Thyroid gland (tissue), 4 donors: Measurements from ENCODE around the gene DICER1.

ENCODE experiments used
- CTCF ChIP-seq, 6 experiments: fragments of 200-600 bp in 3 of 6; fragments of 450-650 bp in 3 of 6; sonication (generic) in 3 of 6; IDR thresholded peaks; one replicate each; pipeline ENCODE4 v1.5.1; 2016 to 2019; ENCODE audit warnings: antibody characterized with exemption in 6 of 6, mild to moderate bottlenecking in 2 of 6, inconsistent platforms in 1 of 6, moderate library complexity in 1 of 6
- POLR2A ChIP-seq, 2 donors: fragments of 450-650 bp; IDR thresholded peaks; one replicate each; pipeline ENCODE4 v1.6.1; 2017; ENCODE audit warnings: antibody characterized with exemption in 2 of 2, mild to moderate bottlenecking in 2 of 2, moderate library complexity in 1 of 2

DNA sequence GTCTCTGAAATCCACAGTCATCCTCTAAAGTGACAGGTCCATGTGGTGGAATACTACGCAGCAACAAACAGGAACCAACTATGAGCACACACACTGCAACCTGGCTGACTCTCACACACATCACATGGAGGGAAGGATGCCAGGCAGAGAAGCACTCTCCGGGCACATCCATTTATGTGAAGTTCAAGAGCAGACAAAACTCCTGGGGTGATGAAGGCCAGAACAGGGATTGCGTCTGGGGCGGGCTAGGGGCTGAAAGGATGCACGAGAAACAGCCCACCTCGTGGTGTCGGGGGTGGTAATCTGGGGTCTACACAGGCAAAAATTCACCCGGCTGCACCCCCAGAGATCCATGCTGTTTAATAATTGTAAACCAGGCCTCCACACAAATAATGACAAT, 100.2 kb downstream of the DICER1 start:
- TF ChIP-seq CTCF (IDR thresholded peaks at IDR 0.05): no peak
- TF ChIP-seq POLR2A (IDR thresholded peaks at IDR 0.05): no peak
